Epidermal melanocyte (primary cell): ENCODE results near the gene HGS.
A peak's percentile ranks its signal among the peaks of the same experiment; 100 is the strongest.

Experiments
- DNase-seq: peaks from one replicate; pipeline ENCODE4 v3.0.0; 2011; ENCODE audit warnings: low spot score; ENCODE audit not compliant: insufficient read length

The HGS gene

DNA sequence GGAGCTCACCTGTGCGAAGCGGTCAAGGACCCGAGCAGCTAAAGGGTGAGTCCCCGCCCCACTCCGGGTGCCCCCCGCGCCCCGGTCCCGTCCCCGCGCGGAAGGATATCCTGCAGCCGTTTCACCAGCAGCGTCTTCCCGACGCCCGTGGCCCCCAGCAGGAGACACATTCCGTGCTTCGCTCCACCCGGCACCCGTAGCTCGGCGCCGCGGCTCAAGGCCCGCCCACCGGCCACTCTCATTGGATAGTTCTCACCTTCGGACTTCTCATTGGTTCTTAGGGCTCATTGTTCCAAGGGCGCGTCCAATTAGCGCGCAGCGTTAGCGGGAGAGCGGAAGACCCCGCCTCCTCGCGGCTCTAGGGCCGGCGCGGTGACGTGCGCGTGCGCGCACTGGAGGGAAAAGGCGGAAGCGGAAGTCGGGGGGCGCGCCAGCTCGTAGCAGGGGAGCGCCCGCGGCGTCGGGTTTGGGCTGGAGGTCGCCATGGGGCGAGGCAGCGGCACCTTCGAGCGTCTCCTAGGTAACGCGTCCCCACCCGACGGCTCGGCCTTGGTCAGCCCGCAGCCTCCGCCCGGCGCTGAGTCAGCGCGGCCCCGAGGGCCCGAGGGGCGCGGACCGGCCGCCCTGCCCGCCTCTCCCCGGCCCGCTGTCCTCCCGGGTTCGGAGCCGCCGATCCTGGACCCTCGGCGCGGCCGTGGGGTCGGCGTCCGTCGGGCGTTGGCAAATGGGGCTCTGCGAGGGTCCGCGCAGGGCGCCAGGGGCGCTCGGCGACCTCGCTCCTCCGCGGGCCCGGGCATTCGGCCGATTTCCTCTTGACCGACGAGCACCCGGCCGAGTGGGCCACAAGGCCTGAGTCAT is at the start of gene HGS, which contains the start of gene ARL16:
Gene HGS (plus strand): TSS at position 428 of the 858 bp plus-strand sequence. CDS start 56 bp downstream, at position 484.
Gene ARL16 (minus strand): TSS at position 214 of the 858 bp plus-strand sequence. CDS start 44 bp downstream, at position 170.
- DNase-seq, result peak; percentile 100

DNA sequence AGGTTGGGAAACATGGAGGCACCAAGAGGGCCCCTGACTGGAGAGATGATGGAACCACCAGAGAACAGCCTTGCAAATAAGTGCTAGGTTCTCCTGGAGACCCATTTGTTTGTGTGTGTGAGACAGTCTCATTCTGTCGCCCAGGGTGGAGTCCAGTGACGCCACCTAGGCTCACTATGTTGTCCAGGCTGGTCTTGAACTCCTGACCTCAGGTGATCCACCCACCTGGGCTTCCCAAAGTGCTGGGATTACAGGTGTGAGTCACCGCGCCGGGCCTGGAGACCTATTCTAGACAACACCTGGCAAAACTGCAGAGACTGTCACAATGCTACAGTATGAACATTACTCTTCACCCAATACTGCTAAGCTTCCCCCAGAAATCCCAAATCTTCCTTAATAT is 48.4 kb upstream of the HGS start:
- DNase-seq, result no peak

DNA sequence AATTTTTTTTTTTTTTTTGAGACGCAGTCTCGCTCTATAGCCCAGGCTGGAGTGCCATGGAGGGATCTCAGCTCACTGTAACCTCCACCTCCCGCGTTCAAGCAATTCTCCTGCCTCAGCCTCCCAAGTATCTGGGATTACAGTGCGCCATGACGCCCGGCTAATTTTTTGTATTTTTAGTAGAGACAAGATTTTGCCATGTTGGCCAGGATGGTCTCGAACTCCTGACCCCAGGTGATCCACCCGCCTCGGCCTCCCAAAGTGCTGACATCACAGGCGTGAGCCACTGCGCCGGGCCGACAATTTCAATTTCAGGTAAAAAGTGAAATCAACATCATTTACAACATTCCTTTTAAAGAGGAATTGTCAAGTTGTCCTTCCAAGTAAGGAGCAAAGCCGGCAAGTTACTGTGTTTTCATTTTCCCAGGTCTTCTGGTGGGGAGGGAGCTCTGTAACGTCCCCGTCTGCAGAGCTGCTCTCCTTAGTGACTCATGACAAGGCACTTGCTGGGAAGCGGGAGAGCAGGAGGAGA is 47.8 kb upstream of the HGS start:
- DNase-seq, result no peak

DNA sequence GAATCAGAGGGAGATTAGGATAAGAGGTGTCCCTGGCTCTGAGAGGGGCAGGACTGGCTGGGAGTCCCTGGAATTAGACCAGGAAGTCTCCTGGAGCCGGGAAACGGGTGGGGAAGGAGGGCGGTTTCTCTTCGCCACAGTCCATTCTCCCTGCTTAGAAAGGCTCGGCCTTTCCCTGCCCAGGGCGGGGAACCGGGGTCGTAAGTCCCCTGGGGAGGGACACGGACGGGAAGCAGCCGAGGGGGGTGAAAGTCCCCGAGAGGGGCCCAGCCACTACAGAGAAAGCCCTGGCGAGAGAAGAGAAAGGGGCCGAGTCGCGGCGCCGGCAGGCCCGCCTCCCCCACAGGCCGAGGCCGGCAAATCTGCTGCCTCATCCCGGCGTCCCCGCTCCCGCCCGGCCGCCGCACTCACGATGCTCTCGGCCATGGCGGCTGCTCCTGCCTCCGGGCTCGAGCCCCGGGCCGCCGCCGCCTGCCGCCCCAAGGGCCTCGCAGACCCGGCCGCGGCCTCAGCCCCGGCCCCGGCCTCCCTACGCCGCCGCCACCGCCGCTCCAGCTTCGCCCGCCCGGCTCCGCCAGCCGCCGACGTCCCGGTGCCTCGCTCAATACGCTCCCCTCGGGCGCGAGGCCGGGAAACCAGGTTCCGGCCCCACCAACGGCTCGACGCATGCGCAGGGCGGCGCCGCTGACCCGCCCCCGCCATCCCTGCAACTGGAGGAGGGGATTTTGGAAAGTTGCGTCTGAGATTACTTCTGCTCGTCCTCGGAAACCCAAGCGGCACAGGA is 47.1 kb upstream of the HGS start, which contains the start of the genes NPLOC4 and TSPAN10:
Gene NPLOC4 (minus strand): TSS at position 608 of the 784 bp plus-strand sequence. CDS start 182 bp downstream, at position 426.
Gene TSPAN10 (plus strand): TSS at position 692 of the 784 bp plus-strand sequence. CDS start 5,217 bp downstream, outside the sequence.
- peak; percentile 99 for DNase-seq

DNA sequence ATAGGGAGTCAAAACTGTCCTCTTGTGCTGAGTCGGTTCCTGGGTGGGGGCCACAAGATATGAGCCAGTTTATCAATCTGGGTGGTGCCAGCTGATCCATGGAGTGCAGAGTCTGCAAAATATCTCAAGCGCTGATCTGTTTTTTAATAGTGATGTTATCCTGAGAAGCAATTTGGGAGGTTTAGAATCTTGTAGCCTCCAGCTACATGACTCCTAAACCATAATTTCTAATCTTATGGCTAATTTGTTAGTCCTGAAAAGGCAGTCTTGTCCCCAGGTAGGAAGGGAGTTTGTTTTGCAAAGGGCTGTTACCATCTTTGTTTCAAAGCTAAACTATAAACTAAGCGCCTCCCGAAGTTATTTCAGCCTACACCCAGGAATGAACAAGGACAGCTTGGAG is 45.1 kb upstream of the HGS start:
- no peak for DNase-seq

DNA sequence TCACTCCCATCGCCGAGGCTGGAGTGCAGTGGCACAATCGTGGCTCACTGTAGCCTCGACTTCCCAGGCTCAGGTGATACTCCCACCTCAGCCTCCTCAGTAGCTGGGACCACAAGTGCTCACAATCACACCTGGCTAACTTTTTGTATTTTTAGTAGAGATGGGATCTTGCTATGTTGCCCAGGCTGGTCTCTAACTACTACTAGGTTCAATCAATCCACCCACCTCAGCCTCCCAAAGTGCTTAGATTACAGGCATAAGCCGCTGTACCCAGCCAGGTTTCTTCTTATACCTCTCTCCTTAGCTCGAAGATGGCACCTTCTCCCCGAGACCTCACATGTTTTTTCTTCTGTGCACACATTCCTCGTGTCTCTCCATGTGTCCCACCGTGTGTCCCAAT is 43.8 kb upstream of the HGS start:
- DNase-seq, result no peak

DNA sequence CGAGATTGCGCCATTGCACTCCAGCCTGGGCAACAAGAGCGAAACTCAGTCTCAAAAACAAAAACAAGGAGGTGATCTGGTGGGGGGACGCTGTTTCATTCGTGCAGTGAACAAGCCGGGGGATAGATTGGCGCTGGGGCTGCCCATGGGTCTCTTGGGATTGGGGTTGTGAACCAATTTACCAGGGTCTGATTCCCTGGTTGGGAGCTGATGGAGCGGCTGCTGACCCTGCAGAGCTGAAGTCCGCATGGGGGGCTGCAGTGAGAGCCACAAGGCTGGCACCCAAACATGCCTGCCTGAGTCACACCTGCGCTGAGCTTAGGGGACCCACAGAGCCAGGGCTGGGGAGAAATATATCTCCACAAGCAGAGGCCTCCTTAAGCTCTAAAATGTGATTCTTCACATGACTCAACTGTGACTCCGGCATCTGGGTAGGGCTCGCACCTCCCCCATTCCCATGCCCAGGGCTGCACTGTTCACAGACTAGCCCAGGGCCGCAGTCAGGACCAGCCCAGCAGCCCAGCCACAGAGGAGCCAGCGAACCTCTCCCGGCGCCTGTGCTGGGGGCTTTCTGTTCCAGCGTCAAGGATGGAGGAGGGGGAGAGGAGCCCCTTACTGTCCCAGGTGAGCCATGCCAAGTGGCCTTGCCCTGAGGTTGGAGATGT is 41.9 kb upstream of the HGS start:
- DNase-seq, result peak; percentile 98

DNA sequence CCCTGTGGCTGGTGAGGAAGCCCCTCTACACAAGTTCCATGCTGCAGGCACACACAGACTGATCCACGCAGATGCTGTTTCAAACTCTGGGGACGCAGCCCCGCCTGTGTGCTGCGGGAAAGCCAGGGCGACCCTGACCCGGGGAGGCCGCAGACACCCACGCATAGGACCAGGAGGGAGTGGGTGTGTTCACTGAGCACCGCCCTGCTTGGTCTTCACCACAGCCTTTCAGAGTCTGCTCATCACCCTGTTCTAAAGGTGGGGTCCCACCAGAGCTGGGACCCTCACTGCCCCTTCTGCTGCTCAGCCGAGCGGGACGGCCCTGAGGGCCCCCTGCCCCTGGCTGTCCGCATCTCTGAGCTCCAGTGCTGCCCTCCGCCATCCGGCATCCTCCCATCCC is 39.3 kb upstream of the HGS start:
- peak; percentile 11 for DNase-seq

DNA sequence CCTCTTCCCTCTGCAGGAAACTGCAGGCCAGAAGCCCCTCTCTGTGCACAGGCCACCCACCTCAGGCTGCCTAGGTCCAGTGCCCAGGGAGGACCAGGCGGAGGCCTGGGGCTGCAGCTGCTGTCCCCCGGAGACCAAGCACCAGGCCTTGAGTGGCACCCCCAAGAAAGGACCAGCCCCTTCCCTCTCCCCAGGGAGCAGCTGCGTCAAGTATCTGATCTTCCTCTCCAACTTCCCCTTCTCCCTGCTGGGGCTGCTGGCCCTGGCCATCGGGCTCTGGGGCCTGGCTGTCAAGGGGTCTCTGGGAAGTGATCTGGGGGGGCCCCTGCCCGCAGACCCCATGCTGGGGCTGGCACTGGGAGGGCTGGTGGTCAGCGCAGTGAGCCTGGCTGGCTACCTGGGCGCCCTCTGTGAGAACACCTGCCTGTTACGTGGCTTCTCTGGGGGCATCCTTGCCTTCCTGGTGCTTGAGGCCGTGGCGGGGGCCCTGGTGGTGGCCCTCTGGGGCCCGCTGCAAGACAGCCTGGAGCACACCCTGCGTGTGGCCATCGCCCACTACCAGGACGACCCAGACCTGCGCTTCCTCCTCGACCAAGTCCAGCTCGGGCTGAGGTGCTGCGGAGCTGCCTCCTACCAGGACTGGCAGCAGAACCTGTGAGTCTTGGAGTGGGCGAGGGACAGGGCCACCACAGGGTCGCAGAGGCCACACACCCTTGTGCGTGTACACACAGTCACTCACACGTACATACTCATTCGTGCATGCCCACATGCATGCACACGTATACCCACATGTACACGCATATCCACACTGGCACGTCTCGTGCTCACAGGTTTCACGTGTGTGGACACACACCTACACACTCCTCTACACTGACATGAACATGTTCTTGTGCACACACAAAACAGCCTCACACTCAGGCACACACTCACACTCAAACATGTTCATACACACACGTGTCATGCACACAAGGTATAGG is 38.5 kb upstream of the HGS start:
- peak; percentile 5 for DNase-seq

DNA sequence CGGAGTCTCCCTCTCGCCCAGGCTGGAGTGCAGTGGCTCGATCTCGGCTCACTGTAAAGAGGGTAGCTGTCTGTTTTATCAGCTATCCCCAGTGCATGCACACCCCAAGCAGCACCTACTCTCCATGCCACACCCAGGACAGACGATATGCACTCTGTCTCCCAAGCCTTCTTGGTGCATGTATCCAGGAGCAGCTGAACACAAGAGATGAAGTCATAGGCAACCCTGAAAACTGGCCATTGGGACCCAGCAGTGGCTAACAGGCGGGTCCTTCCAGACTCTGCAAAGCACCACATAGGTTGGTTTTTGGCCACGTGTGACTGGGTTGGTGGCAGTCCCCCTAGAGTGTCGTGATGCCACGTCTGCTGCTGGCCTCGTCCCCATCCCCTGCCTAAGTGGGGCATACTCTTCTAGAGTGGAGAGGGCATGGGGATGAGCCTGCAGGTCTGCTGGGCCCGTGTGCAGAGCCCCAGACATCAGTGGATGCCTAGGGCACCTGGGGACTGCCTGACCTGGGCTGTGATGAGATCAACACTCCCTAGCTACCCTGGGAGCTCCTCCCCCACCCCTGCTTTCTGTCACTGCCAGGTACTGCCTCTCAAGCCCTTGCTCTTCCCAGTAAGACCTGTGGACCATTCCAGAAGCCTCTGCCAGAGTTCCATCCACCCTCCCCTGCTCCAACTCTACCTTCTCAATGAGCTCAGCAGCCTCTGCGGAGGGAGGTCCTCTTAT is 36.8 kb upstream of the HGS start:
- peak; percentile 16 for DNase-seq

DNA sequence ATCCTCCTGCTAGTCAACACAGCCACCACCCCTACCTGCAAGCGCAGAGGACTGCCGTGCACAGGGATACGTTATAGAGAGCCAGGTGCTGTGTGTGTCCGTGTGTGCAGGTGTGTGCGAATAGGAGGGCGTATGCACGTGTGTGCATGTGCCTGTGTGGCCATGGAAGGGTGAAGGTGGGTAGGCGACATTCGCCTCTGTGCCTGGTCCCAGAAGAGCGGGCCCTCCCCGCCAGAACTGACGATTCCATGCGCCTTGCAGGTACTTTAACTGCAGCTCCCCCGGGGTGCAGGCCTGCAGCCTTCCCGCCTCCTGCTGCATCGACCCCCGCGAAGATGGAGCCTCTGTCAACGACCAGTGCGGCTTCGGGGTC is 36.2 kb upstream of the HGS start:
- DNase-seq, result peak; percentile 5

- peak; percentile 3 for DNase-seq
Measured at GRCh38 chr17:81648013-81648706, 35.7 kb upstream of the HGS start.

- DNase-seq, result peak; percentile 16
Measured at GRCh38 chr17:81648707-81649085, 35.1 kb upstream of the HGS start.

GRCh38 chr17:81650951-81651350 is 32.9 kb upstream of the HGS start:
- peak; percentile 15 for DNase-seq

- DNase-seq, result peak; percentile 44
Measured at GRCh38 chr17:81651692-81652091, 32.1 kb upstream of the HGS start.

DNA sequence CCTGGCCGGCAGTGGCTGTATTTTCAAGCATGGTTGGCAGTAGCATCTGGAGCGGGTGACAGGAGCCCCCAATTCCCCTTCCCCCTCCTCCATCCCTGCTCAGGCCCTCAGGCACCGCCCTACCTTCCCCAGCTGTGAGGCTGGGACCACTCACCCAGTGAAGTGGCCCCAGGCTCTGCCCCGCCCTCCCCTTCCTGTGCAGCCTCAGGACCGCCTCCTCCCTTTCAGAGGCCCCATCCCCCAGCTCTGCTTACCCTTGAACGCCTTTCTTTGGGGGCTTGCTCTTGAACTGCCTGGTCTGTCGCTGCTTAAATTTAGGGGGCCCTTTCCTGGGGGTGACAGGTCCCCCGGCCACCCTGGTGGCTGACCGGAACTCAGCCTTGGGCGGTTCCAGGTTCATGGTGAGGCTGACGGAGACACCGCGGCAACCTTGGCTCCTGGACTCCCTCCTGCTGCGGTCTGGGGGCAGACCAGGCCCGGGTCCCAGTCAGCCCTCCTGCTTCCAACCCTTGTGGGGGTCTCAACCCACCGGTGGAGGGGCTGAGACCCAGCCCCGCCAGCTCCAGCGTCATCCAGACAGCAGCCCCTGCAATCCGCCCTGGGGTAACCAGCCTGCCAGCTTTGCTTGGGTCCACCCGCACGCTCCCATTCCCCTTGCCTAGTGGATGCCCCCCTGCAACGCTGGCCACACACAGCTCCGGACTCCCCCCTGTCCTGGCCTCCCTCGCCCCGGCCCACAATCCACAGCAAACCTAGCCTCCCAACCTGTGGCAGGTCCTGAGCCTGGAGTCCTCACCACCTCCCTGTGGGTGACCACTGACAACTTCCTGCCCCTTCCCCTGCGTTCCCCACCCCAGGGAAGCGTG is 30.7 kb upstream of the HGS start:
- DNase-seq, result peak; percentile 21

DNA sequence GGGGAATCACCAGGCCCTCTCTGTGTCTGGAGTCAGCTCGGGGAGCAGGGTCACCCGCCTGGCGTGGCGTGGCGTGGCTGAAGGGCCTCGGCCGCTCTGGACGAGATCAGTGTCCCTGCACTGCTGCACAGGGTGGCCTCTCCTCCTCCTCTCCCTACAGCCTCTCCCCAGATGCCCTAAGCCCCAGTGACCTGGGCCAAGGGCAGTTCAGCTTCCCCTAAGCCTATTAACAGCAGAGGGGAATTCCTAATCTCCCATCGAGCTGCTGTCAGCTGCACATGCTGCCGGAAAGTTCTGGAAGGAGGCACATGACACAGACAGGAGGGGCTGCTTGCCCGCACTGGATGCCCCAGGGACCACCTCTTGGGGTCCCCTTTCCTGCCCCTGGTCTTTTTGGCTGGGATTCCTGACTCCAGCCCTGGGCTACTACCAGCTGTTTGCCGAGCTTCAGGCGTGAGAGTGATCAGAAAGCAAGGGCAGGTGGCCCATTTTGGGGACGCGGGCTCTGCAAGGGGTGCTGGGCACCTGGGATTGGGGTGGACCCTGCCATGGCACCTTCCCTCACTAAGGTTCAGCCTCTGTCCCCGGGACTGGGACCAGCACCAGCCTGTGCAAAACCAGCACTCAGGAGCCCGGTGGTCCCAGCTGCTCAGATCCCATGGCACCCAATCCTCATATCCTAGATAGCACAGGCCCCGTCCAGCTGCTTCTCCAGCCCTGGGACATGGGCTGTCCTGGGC is 28.3 kb upstream of the HGS start:
- DNase-seq, result no peak
